Neural cell (in vitro differentiated cells): ENCODE measurements around the gene OPRL1. TPM values are rescaled to one million over a fixed set of nuclear protein-coding genes. Genes with fewer than 3 reads are reported as not detected.

Experiments used
- H2AFZ ChIP-seq: fragments of 200-600, 300-800 bp; sonication (generic), shearing (Covaris generic); 2 replicates; pipeline ENCODE4 v1.6.0; 2014; ENCODE audit warnings: low read depth, mild to moderate bottlenecking, antibody characterized with exemption, low read length, moderate library complexity
- H3F3A ChIP-seq: fragments of 200-600 bp; shearing (Covaris generic); 2 replicates; pipeline ENCODE4 v1.6.1; 2016; ENCODE audit warnings: mild to moderate bottlenecking, moderate library complexity, mixed read lengths, antibody characterized with exemption, low read length; ENCODE audit not compliant: insufficient read depth, poor library complexity, severe bottlenecking
- H3K27ac ChIP-seq: fragments of 200-600, 300-800 bp; sonication (generic), shearing (Covaris generic); 2 replicates; pipeline ENCODE4 v1.5.1; 2014; ENCODE audit warnings: mild to moderate bottlenecking, low read length, moderate library complexity
- H3K27me3 ChIP-seq: fragments of 300-800, 200-600 bp; sonication (generic), shearing (Covaris generic); 2 replicates; pipeline ENCODE4 v1.6.0; 2014; ENCODE audit warnings: mild to moderate bottlenecking, low read depth, low read length, moderate library complexity; ENCODE audit not compliant: insufficient read depth
- H3K36me3 ChIP-seq: fragments of 300-800, 200-600 bp; sonication (generic), shearing (Covaris generic); 2 replicates; pipeline ENCODE4 v1.5.1; 2014; ENCODE audit warnings: mild to moderate bottlenecking, antibody characterized with exemption, low read length, moderate library complexity; ENCODE audit not compliant: insufficient read depth
- H3K4me2 ChIP-seq: fragments of 300-800, 200-600 bp; sonication (generic), shearing (Covaris generic); 2 replicates; pipeline ENCODE4 v1.6.0; 2014; ENCODE audit warnings: mild to moderate bottlenecking, low read length
- H3K4me3 ChIP-seq: fragments of 300-800, 200-600 bp; sonication (generic), shearing (Covaris generic); 2 replicates; pipeline ENCODE4 v1.5.1; 2014; ENCODE audit warnings: mild to moderate bottlenecking, low read length, moderate library complexity
- H3K79me2 ChIP-seq: fragments of 200-600 bp; shearing (Covaris generic); replicated peaks from 2 replicates; pipeline ENCODE4 v1.6.0; 2014; ENCODE audit warnings: mild to moderate bottlenecking, low read length, moderate library complexity; ENCODE audit not compliant: insufficient read depth
- H3K9ac ChIP-seq: fragments of 300-800, 200-600 bp; sonication (generic), shearing (Covaris generic); 2 replicates; pipeline ENCODE4 v1.6.1; 2016; ENCODE audit warnings: mild to moderate bottlenecking, low read length, mixed read lengths
- H3K9me2 ChIP-seq: fragments of 200-600 bp; shearing (Covaris generic); 2 replicates; pipeline ENCODE4 v1.6.1; 2016; ENCODE audit warnings: mild to moderate bottlenecking, low read length, mixed read lengths; ENCODE audit not compliant: insufficient read depth
- H3K9me3 ChIP-seq: fragments of 200-600, 300-800 bp; sonication (generic), shearing (Covaris generic); 2 replicates; pipeline ENCODE4 v1.6.1; 2016; ENCODE audit warnings: mild to moderate bottlenecking, mixed run types, low read length, moderate library complexity, mixed read lengths
- H4K20me1 ChIP-seq: fragments of 200-600 bp; shearing (Covaris generic); 2 replicates; pipeline ENCODE4 v1.6.1; 2016; ENCODE audit warnings: mild to moderate bottlenecking, mixed run types; ENCODE audit not compliant: insufficient read depth
- EP300 ChIP-seq: fragments of 450-650 bp; conservative IDR thresholded peaks from 2 replicates; pipeline ENCODE4 v1.6.1; 2014; ENCODE audit warnings: antibody characterized with exemption, mild to moderate bottlenecking, moderate library complexity; ENCODE audit not compliant: poor library complexity, severe bottlenecking
- EZH2 ChIP-seq: fragments of 200-600, 300-800 bp; shearing (Covaris generic), sonication (generic); IDR thresholded peaks from 2 replicates; pipeline ENCODE4 v1.6.1; 2014; ENCODE audit warnings: antibody characterized with exemption, low read length, borderline replicate concordance, mild to moderate bottlenecking; ENCODE audit not compliant: insufficient read depth, poor library complexity, severe bottlenecking
- MXI1 ChIP-seq: fragments of 450-650 bp; conservative IDR thresholded peaks from 2 replicates; pipeline ENCODE4 v1.6.1; 2014; ENCODE audit warnings: antibody characterized with exemption, mild to moderate bottlenecking; ENCODE audit not compliant: poor library complexity, severe bottlenecking
- POLR2AphosphoS5 ChIP-seq: IDR thresholded peaks from 2 replicates; pipeline ENCODE4 v1.6.1; 2012
- RAD21 ChIP-seq: fragments of 450-650 bp; conservative IDR thresholded peaks from 2 replicates; pipeline ENCODE4 v1.6.1; 2014; ENCODE audit warnings: antibody characterized with exemption, mild to moderate bottlenecking, moderate library complexity
- SMC3 ChIP-seq: fragments of 450-650 bp; conservative IDR thresholded peaks from 2 replicates; pipeline ENCODE4 v1.6.1; 2014; ENCODE audit warnings: antibody characterized with exemption, mild to moderate bottlenecking, moderate library complexity; ENCODE audit not compliant: poor library complexity
- TAF1 ChIP-seq: IDR thresholded peaks from 2 replicates; pipeline ENCODE4 v1.6.1; 2012; ENCODE audit warnings: low read depth
- polyA plus RNA-seq: library from polyadenylated mRNA; depleted of rRNA; stranded (reverse); fragments of >200 nt; gene quantifications from 2 replicates; pipeline ENCODE4 v1.2.3, GENCODE V29; 2014
- TF ChIP-seq, protein P1 (sequence below): IDR thresholded peaks from 2 replicates; pipeline ENCODE4 v1.6.1; 2012; ENCODE audit warnings: borderline replicate concordance
- TF ChIP-seq, protein P2 (sequence below): fragments of 450-650 bp; IDR thresholded peaks from 2 replicates; pipeline ENCODE4 v1.5.1; 2014; ENCODE audit warnings: antibody characterized with exemption, mild to moderate bottlenecking, moderate library complexity; ENCODE audit not compliant: poor library complexity, severe bottlenecking

The OPRL1 gene
- polyA plus RNA-seq, 1 donor from 2014 or later = 18.3 TPM

GRCh38 chr20:64048402-64049044 lies 31.4 kb upstream of the OPRL1 start:
- Histone ChIP-seq H3K9me2 (no peaks in the 10 kb centered on the region), H3F3A (no peaks in the 10 kb centered on the region), H3K4me2 (no peak overlapping the region), H3K27me3 (peaks cover 82% of the 10 kb centered on the region), H2AFZ (no peak overlapping the region), H3K9ac (no peak overlapping the region), H3K79me2 (no peaks in the 10 kb centered on the region), H3K4me3 (peak overlapping the region; percentile 40), H3K36me3 (no peaks in the 10 kb centered on the region), H4K20me1 (no peaks in the 10 kb centered on the region), H3K9me3 (no peaks in the 10 kb centered on the region), H3K27ac (no peak overlapping the region)
- TF ChIP-seq, protein P1, sequence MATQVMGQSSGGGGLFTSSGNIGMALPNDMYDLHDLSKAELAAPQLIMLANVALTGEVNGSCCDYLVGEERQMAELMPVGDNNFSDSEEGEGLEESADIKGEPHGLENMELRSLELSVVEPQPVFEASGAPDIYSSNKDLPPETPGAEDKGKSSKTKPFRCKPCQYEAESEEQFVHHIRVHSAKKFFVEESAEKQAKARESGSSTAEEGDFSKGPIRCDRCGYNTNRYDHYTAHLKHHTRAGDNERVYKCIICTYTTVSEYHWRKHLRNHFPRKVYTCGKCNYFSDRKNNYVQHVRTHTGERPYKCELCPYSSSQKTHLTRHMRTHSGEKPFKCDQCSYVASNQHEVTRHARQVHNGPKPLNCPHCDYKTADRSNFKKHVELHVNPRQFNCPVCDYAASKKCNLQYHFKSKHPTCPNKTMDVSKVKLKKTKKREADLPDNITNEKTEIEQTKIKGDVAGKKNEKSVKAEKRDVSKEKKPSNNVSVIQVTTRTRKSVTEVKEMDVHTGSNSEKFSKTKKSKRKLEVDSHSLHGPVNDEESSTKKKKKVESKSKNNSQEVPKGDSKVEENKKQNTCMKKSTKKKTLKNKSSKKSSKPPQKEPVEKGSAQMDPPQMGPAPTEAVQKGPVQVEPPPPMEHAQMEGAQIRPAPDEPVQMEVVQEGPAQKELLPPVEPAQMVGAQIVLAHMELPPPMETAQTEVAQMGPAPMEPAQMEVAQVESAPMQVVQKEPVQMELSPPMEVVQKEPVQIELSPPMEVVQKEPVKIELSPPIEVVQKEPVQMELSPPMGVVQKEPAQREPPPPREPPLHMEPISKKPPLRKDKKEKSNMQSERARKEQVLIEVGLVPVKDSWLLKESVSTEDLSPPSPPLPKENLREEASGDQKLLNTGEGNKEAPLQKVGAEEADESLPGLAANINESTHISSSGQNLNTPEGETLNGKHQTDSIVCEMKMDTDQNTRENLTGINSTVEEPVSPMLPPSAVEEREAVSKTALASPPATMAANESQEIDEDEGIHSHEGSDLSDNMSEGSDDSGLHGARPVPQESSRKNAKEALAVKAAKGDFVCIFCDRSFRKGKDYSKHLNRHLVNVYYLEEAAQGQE = no peak
- TF ChIP-seq, protein P2, sequence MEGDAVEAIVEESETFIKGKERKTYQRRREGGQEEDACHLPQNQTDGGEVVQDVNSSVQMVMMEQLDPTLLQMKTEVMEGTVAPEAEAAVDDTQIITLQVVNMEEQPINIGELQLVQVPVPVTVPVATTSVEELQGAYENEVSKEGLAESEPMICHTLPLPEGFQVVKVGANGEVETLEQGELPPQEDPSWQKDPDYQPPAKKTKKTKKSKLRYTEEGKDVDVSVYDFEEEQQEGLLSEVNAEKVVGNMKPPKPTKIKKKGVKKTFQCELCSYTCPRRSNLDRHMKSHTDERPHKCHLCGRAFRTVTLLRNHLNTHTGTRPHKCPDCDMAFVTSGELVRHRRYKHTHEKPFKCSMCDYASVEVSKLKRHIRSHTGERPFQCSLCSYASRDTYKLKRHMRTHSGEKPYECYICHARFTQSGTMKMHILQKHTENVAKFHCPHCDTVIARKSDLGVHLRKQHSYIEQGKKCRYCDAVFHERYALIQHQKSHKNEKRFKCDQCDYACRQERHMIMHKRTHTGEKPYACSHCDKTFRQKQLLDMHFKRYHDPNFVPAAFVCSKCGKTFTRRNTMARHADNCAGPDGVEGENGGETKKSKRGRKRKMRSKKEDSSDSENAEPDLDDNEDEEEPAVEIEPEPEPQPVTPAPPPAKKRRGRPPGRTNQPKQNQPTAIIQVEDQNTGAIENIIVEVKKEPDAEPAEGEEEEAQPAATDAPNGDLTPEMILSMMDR = no peak
- TF ChIP-seq RAD21 (no peak), SMC3 (no peak), EZH2 (no peak), POLR2AphosphoS5 (no peak), EP300 (no peak), TAF1 (no peak), MXI1 (no peak)

- Histone ChIP-seq H3K9me3 (no peaks in the 10 kb centered on the region), H3F3A (no peaks in the 10 kb centered on the region), H4K20me1 (no peaks in the 10 kb centered on the region), H3K36me3 (no peaks in the 10 kb centered on the region), H3K9me2 (no peaks in the 10 kb centered on the region), H3K9ac (no peak within 1 kb of the TSS), H2AFZ (no peak within 1 kb of the TSS), H3K4me3 (peak within 1 kb of the TSS; percentile 40), H3K27me3 (peaks cover 75% of the 10 kb centered on the region), H3K4me2 (no peak within 1 kb of the TSS), H3K27ac (no peak within 1 kb of the TSS), H3K79me2 (no peaks in the 10 kb centered on the region)
- no peak for TF ChIP-seq EZH2
- TF ChIP-seq SMC3 = no peak
- no peak for TF ChIP-seq MXI1
- TF ChIP-seq TAF1 = no peak
- TF ChIP-seq, protein P2 = no peak
- TF ChIP-seq, protein P1 = no peak
- no peak for TF ChIP-seq EP300
- no peak for TF ChIP-seq POLR2AphosphoS5
Observed at GRCh38 chr20:64049060-64049877, 30.6 kb upstream of the OPRL1 start, which contains the start of gene SOX18. SOX18 (minus strand) TSS chr20:64049639; CDS start chr20:64049516, 123 bp downstream.
